GM12878 (cell line): ENCODE data around the gene SLCO2B1. TPM values are rescaled to one million over a fixed set of nuclear protein-coding genes. Genes with fewer than 3 reads are reported as not detected.

Source experiments
- ATAC-seq: fragments of 200-7000 bp; cut with Tn5 transposase; 3 replicates; pipeline ENCODE4 v1.9.1; 2020; ENCODE audit warnings: mild to moderate bottlenecking, moderate library complexity
- BruUV-seq: library from RNA; stranded (reverse); fragments of 400-500 nt; replicated peaks from 2 replicates; lab custom pipeline; 2021; lab: Mats Ljungman, UMichigan
- CTCF ChIA-PET: fragments of 300-600 bp; sonication (Branson Sonifier 250); formaldehyde crosslinking; extraction: SDS; loops from one replicate; lab custom pipeline; 2021; ENCODE audit warnings: inconsistent platforms; lab: Yijun Ruan, JAX
- POLR2A ChIA-PET: fragments of 350-600 bp; formaldehyde crosslinking; extraction: SDS; loops from one replicate; lab custom pipeline; 2021; ENCODE audit warnings: inconsistent platforms; lab: Charles Lee
- RAD21 ChIA-PET: fragments of 300-600 bp; sonication (Branson Sonifier 250); formaldehyde crosslinking; loops from one replicate; lab custom pipeline; 2023; ENCODE audit warnings: antibody characterized with exemption; ENCODE audit not compliant: unreplicated experiment; lab: Charles Lee
- SMC1A ChIA-PET: fragments of 300-600 bp; sonication (Branson Sonifier 250); formaldehyde crosslinking; loops from one replicate; lab custom pipeline; 2023; ENCODE audit not compliant: unreplicated experiment, uncharacterized antibody; lab: Charles Lee
- DNase-seq: peaks from one replicate; pipeline ENCODE4 v3.0.0-alpha.2; 2011; ENCODE audit warnings: low read depth, low spot score
- FAIRE-seq: peaks from 3 replicates; lab custom pipeline; 2011; peaks lifted over from hg19 to GRCh38; lab: Jason Lieb, UNC
- H2AFZ ChIP-seq: 2 replicates; pipeline ENCODE4 v1.6.0; 2011; ENCODE audit warnings: low read depth, low read length, control low read depth; ENCODE audit not compliant: control insufficient read depth
- H3K27ac ChIP-seq: 2 replicates; pipeline ENCODE4 v1.5.1; 2011; ENCODE audit warnings: control low read depth; ENCODE audit not compliant: control insufficient read depth, insufficient read depth
- H3K27me3 ChIP-seq, 2 experiments: replicated peaks in 1 of 2; 2 replicates each; pipeline versions ENCODE4 v1.6.0 to v1.6.1; 2011; ENCODE audit warnings: low read length in 1 of 2; ENCODE audit not compliant: control insufficient read depth in 2 of 2, insufficient read depth in 2 of 2
- H3K36me3 ChIP-seq, 2 experiments: 2 replicates each; pipeline ENCODE4 v1.5.1; 2011; ENCODE audit warnings: low read length in 1 of 2; ENCODE audit not compliant: control insufficient read depth in 2 of 2, insufficient read depth in 2 of 2
- H3K4me1 ChIP-seq: 2 replicates; pipeline ENCODE4 v1.6.1; 2011; ENCODE audit warnings: mild to moderate bottlenecking, low read length, moderate library complexity, mixed read lengths; ENCODE audit not compliant: control insufficient read depth, insufficient read depth
- H3K4me2 ChIP-seq: 2 replicates; pipeline ENCODE4 v1.6.0; 2011; ENCODE audit warnings: control low read depth; ENCODE audit not compliant: control insufficient read depth, insufficient read depth
- H3K4me3 ChIP-seq: fragments of 200-600 bp; sonication (generic); 2 replicates; pipeline ENCODE4 v1.5.1; 2016
- H3K79me2 ChIP-seq: 2 replicates; pipeline ENCODE4 v1.6.0; 2011; ENCODE audit warnings: low read length; ENCODE audit not compliant: control insufficient read depth, insufficient read depth
- H3K9ac ChIP-seq: 2 replicates; pipeline ENCODE4 v1.8.0; 2011; ENCODE audit warnings: low read length, control low read depth, mixed read lengths; ENCODE audit not compliant: control insufficient read depth, insufficient read depth
- H3K9me3 ChIP-seq: replicated peaks from 3 replicates; pipeline ENCODE4 v1.5.1; 2011; ENCODE audit warnings: mild to moderate bottlenecking, low read length; ENCODE audit not compliant: control insufficient read depth, insufficient read depth
- H4K20me1 ChIP-seq: 2 replicates; pipeline ENCODE4 v1.6.0; 2011; ENCODE audit not compliant: control insufficient read depth, insufficient read depth
- BACH1 ChIP-seq: fragments of 450-650 bp; IDR thresholded peaks from 2 replicates; pipeline ENCODE4 v1.6.1; 2017; ENCODE audit warnings: mild to moderate bottlenecking, borderline replicate concordance
- CHD1 ChIP-seq: IDR thresholded peaks from 2 replicates; pipeline ENCODE4 v1.6.1; 2012; ENCODE audit warnings: low read depth, low read length, improper control_type of control experiment
- GATAD2B ChIP-seq: fragments of 450-650 bp; conservative IDR thresholded peaks from 2 replicates; pipeline ENCODE4 v1.6.1; 2017; ENCODE audit warnings: low read depth, mild to moderate bottlenecking, moderate library complexity
- POLR2AphosphoS5 ChIP-seq: IDR thresholded peaks from 2 replicates; pipeline ENCODE4 v1.6.1; 2011; ENCODE audit warnings: mild to moderate bottlenecking, low read length, inconsistent platforms
- REST ChIP-seq: IDR thresholded peaks from 2 replicates; pipeline ENCODE4 v1.6.1; 2012; ENCODE audit warnings: mild to moderate bottlenecking, low read depth, low read length
- RUNX3 ChIP-seq: IDR thresholded peaks from 2 replicates; pipeline ENCODE4 v1.6.1; 2012; ENCODE audit warnings: low read length, inconsistent platforms
- SMC3 ChIP-seq: IDR thresholded peaks from 2 replicates; pipeline ENCODE4 v1.6.1; 2011; ENCODE audit warnings: low read length, improper control_type of control experiment, borderline replicate concordance
- SPI1 ChIP-seq: IDR thresholded peaks from 2 replicates; pipeline ENCODE4 v1.6.1; 2011; ENCODE audit warnings: low read depth, mild to moderate bottlenecking, low read length, moderate library complexity, borderline replicate concordance; ENCODE audit not compliant: insufficient read depth
- ZBTB33 ChIP-seq: fragments of 450-650 bp; IDR thresholded peaks from 2 replicates; pipeline ENCODE4 v1.6.1; 2017; ENCODE audit warnings: mild to moderate bottlenecking
- ZZZ3 ChIP-seq: IDR thresholded peaks from 2 replicates; pipeline ENCODE4 v1.6.1; 2011; ENCODE audit warnings: low read depth; ENCODE audit not compliant: control insufficient read depth, insufficient read length
- WGBS: methylation state at CpG from one replicate; pipeline ENCODE4 v1.1.6; 2016; ENCODE audit warnings: low lambda C conversion rate; ENCODE audit not compliant: insufficient replicate concordance, insufficient coverage; ENCODE audit errors: missing lambda C conversion rate; 5-methylcytosine and 5-hydroxymethylcytosine counted together
- in situ Hi-C: fragments of 300-500 bp; cut with MboI; formaldehyde crosslinking; loops from 9 replicates; pipeline ENCODE4 v1.14.3; 2018; ENCODE audit warnings: mixed read lengths
- intact Hi-C: fragments of 100-400 bp; cut with micrococcal nuclease; formaldehyde crosslinking; loops from one replicate; pipeline ENCODE4 v1.14.2; 2022; ENCODE audit not compliant: unreplicated experiment
- polyA plus RNA-seq, 11 experiments: library from polyadenylated mRNA; depleted of rRNA in 4 of 11; unstranded in 6 of 11; stranded (reverse) in 5 of 11; fragments of >200 nt; fragmentation: Nextera tagmentation in 4 of 11; fragmentation: Illumina TruSeq in 1 of 11; extraction: Ambion mirVana in 4 of 11; extraction: Trizol in 1 of 11; gene quantifications; 1 replicate in 1 of 11; 2 replicates in 10 of 11; pipeline versions ENCODE4 v1.2.1 to v1.2.3, GENCODE V29; 2011 to 2016; ENCODE audit warnings: inconsistent platforms in 2 of 11, missing spikeins in 2 of 11, low read depth in 1 of 11
- total RNA-seq, 4 experiments: library from RNA; depleted of rRNA in 3 of 4; stranded (reverse); fragments of >200 nt in 3 of 4; fragmentation: Illumina TruSeq in 1 of 4; extraction: Trizol in 1 of 4; gene quantifications; 2 replicates each; pipeline versions ENCODE4 v1.2.1 to v1.2.3, GENCODE V29; 2013 to 2021

SLCO2B1 gene
- total and polyA plus RNA-seq, 10 of the 15 experiments (the other 5 are each of a cell fraction or from before 2014, with no cell fraction given), result 0.05 to 3.5 (median 0.93) TPM; not detected in 2

- no peak for DNase-seq
- CTCF ChIA-PET, result interaction anchor here (0.6 to 7.1 kb wide), 45 partner anchors 10 to 755 kb away, joined by 3 to 129 read pairs (median 4); partner anchors contain the start of genes LIPT2 and SLCO2B1
- 27% methylated on average over 11 of the region's 11 CpGs for WGBS
- no peak for FAIRE-seq
- POLR2A ChIA-PET, result no interaction called here
- Histone ChIP-seq H3K4me1 (no peaks in the 10 kb centered on the region), H3K27ac (no peak overlapping the region), H3K79me2 (no peaks in the 10 kb centered on the region), H4K20me1 (no peaks in the 10 kb centered on the region), H3K36me3 (no peaks in the 10 kb centered on the region), H3K4me2 (no peak overlapping the region), H2AFZ (no peak overlapping the region), H3K4me3 (no peak overlapping the region), H3K27me3 (peaks cover 1 to 3% of the 10 kb centered on the region in 2 experiments; a peak in 3 of 4 replicates), H3K9me3 (peaks cover 3% of the 10 kb centered on the region; the same call in 2 of the 3 replicates), H3K9ac (no peak overlapping the region)
- BruUV-seq, result no TSS peak
- TF ChIP-seq ZZZ3 (no peak), POLR2AphosphoS5 (no peak), CHD1 (no peak), BACH1 (no peak), REST (no peak), GATAD2B (no peak), SPI1 (no peak), ZBTB33 (no peak), SMC3 (no peak), RUNX3 (no peak)
- intact Hi-C loops, result loop anchor here (1.0 to 2.0 kb wide), 3 partner anchors 106 to 320 kb away; no protein-coding TSS in a partner anchor
- ATAC-seq, result no peak
- SMC1A ChIA-PET, result interaction anchor here (0.7 to 3.3 kb wide), 12 partner anchors 8 to 319 kb away, joined by 3 to 20 read pairs (median 4); no protein-coding TSS in a partner anchor
- RAD21 ChIA-PET, result interaction anchor here (0.8 to 2.4 kb wide), 12 partner anchors 8 to 319 kb away, joined by 3 to 17 read pairs (median 4); no protein-coding TSS in a partner anchor
- in situ Hi-C loops, result loop anchor here (5.0 kb wide), 3 partner anchors 102 to 317 kb away; no protein-coding TSS in a partner anchor
Observed at GRCh38 chr11:75248924-75249256, 98.0 kb downstream of the SLCO2B1 start.
